Endodermal cell (in vitro differentiated cells): ENCODE measurements around the gene KLF15. TPM values are rescaled to one million over a fixed set of nuclear protein-coding genes. Genes with fewer than 3 reads are reported as not detected.

Experiments used
- DNase-seq: peaks from one replicate; pipeline ENCODE4 v3.0.0-alpha.2; 2017
- H3K27ac ChIP-seq: 2 replicates; pipeline ENCODE4 v1.5.1; 2013; ENCODE audit warnings: mild to moderate bottlenecking, low read depth, low read length, moderate library complexity
- H3K27me3 ChIP-seq: 2 replicates; pipeline ENCODE4 v1.6.1; 2013; ENCODE audit warnings: mild to moderate bottlenecking, low read length, moderate library complexity; ENCODE audit not compliant: insufficient read depth, control insufficient read depth, poor library complexity, severe bottlenecking
- H3K36me3 ChIP-seq: 2 replicates; pipeline ENCODE4 v1.7.0; 2013; ENCODE audit warnings: mild to moderate bottlenecking, low read length, moderate library complexity; ENCODE audit not compliant: control insufficient read depth, insufficient read depth
- H3K4me1 ChIP-seq: one replicate; pipeline ENCODE4 v1.7.0; 2013; ENCODE audit warnings: low read length; ENCODE audit not compliant: control insufficient read depth, insufficient read depth
- H3K4me3 ChIP-seq: 2 replicates; pipeline ENCODE4 v1.5.1; 2013; ENCODE audit warnings: mild to moderate bottlenecking, low read length, moderate library complexity
- H3K9ac ChIP-seq: 2 replicates; pipeline ENCODE4 v1.6.1; 2013; ENCODE audit warnings: mild to moderate bottlenecking, low read length, moderate library complexity; ENCODE audit not compliant: poor library complexity, severe bottlenecking; ENCODE audit errors: extremely low read depth
- H3K9me3 ChIP-seq: 2 replicates; pipeline ENCODE4 v1.6.1; 2013; ENCODE audit warnings: mild to moderate bottlenecking, low read length, moderate library complexity; ENCODE audit not compliant: control insufficient read depth
- H3K27ac Mint-ChIP-seq: 2 replicates; pipeline ENCODE4 v1.8.0; 2020; ENCODE audit warnings: mixed read lengths
- H3K27me3 Mint-ChIP-seq: 2 replicates; pipeline ENCODE4 v1.8.0; 2021; ENCODE audit warnings: mild to moderate bottlenecking, mixed read lengths; ENCODE audit not compliant: insufficient read depth
- H3K36me3 Mint-ChIP-seq: 2 replicates; pipeline ENCODE4 v1.8.0; 2020; ENCODE audit warnings: low read depth, mixed read lengths
- H3K4me1 Mint-ChIP-seq: 2 replicates; pipeline ENCODE4 v1.8.0; 2020; ENCODE audit warnings: mixed read lengths
- H3K4me3 Mint-ChIP-seq: 2 replicates; pipeline ENCODE4 v1.8.0; 2020; ENCODE audit warnings: mild to moderate bottlenecking, moderate library complexity, mixed read lengths
- H3K9me3 Mint-ChIP-seq: 2 replicates; pipeline ENCODE4 v1.8.0; 2020; ENCODE audit warnings: mild to moderate bottlenecking, mixed read lengths
- CTCF ChIP-seq: fragments of 200-600 bp; sonication (generic); conservative IDR thresholded peaks from 2 replicates; pipeline ENCODE4 v1.5.0; 2021; ENCODE audit warnings: antibody characterized with exemption, mild to moderate bottlenecking
- WGBS, 2 experiments: methylation state at CpG; one replicate each; pipeline versions ENCODE4 v1.1.5 to v1.1.7; 2013; ENCODE audit warnings: missing lambda C conversion rate in 2 of 2, mixed read lengths in 1 of 2; ENCODE audit not compliant: insufficient coverage in 1 of 2, insufficient read length in 1 of 2; 5-methylcytosine and 5-hydroxymethylcytosine counted together
- total RNA-seq, 2 donors: library from RNA; stranded (reverse); fragmentation: NEBNext Ultra II Directional in 1 of 2; extraction: Animal tissue kit (Norgen Biotek cat#: 25700) in 1 of 2; gene quantifications; 2 replicates in 1 of 2; 3 replicates in 1 of 2; pipeline ENCODE4 v1.2.1, GENCODE V29; 2021

KLF15 gene
- total RNA-seq, 2 donors from 2014 or later: 20.7 to 31.1 TPM

GRCh38 chr3:126326629-126327028 lies 30.6 kb downstream of the KLF15 start:
- no peak for TF ChIP-seq CTCF
- Histone ChIP-seq H3K9ac (no peak overlapping the region), H3K4me3 (no peak overlapping the region), H3K36me3 (no peaks in the 10 kb centered on the region), H3K9me3 (peaks cover 23% of the 10 kb centered on the region), H3K27ac (no peak overlapping the region), H3K4me1 (no peaks in the 10 kb centered on the region), H3K27me3 (no peaks in the 10 kb centered on the region)
- Mint-ChIP-seq H3K9me3 (peaks cover 45% of the 10 kb centered on the region), H3K27ac (no peak overlapping the region), H3K4me1 (peaks cover 1% of the 10 kb centered on the region), H3K36me3 (peaks cover 10% of the 10 kb centered on the region), H3K4me3 (no peak overlapping the region), H3K27me3 (peaks cover 1% of the 10 kb centered on the region)
- DNase-seq: no peak
- WGBS, 2 experiments: 80 to 92% methylated on average over 2 to 3 of the region's 4 CpGs

- 92 to 93% methylated on average over 9 of the region's 9 CpGs for WGBS, 2 experiments
- H3K4me3 Mint-ChIP-seq: no peak overlapping the region
- Histone ChIP-seq H3K36me3 (no peaks in the 10 kb centered on the region), H3K9ac (no peak overlapping the region), H3K4me1 (no peaks in the 10 kb centered on the region), H3K4me3 (no peak overlapping the region), H3K9me3 (no peaks in the 10 kb centered on the region), H3K27ac (no peak overlapping the region), H3K27me3 (no peaks in the 10 kb centered on the region)
- TF ChIP-seq CTCF: no peak
- peaks cover 3% of the 10 kb centered on the region for H3K27me3 Mint-ChIP-seq
- H3K9me3 Mint-ChIP-seq: peaks cover 7% of the 10 kb centered on the region
- H3K4me1 Mint-ChIP-seq: no peaks in the 10 kb centered on the region
- peak; percentile 31 for DNase-seq
- H3K27ac Mint-ChIP-seq: no peak overlapping the region
- H3K36me3 Mint-ChIP-seq: no peaks in the 10 kb centered on the region
These were observed 34.8 kb downstream of the KLF15 start for GRCh38 chr3:126322181-126322967.

- Mint-ChIP-seq H3K4me1 (no peaks in the 10 kb centered on the region), H3K36me3 (no peaks in the 10 kb centered on the region), H3K27ac (no peak overlapping the region), H3K9me3 (peaks cover 3% of the 10 kb centered on the region), H3K27me3 (peaks cover 3% of the 10 kb centered on the region), H3K4me3 (no peak overlapping the region)
- Histone ChIP-seq H3K9me3 (no peaks in the 10 kb centered on the region), H3K27me3 (no peaks in the 10 kb centered on the region), H3K36me3 (no peaks in the 10 kb centered on the region), H3K4me3 (no peak overlapping the region), H3K27ac (no peak overlapping the region), H3K4me1 (no peaks in the 10 kb centered on the region), H3K9ac (no peak overlapping the region)
- 88 to 94% methylated on average over 6 to 9 of the region's 9 CpGs for WGBS, 2 experiments
- peak; percentile 16 for DNase-seq
- TF ChIP-seq CTCF: no peak
These were observed 35.7 kb downstream of the KLF15 start for GRCh38 chr3:126321490-126321889.
